Endodermal cell (in vitro differentiated cells): ENCODE measurements around the gene COPB1. TPM values are rescaled to one million over a fixed set of nuclear protein-coding genes. Genes with fewer than 3 reads are reported as not detected.
"Not testable (repeated sequence)": the region's sequence is repeated elsewhere in the genome, so short reads cannot be mapped to it uniquely, and the experiment has no call there.

Experiments used
- DNase-seq: peaks from one replicate; pipeline ENCODE4 v3.0.0-alpha.2; 2017
- H3K27ac ChIP-seq: 2 replicates; pipeline ENCODE4 v1.5.1; 2013; ENCODE audit warnings: mild to moderate bottlenecking, low read depth, low read length, moderate library complexity
- H3K27me3 ChIP-seq: 2 replicates; pipeline ENCODE4 v1.6.1; 2013; ENCODE audit warnings: mild to moderate bottlenecking, low read length, moderate library complexity; ENCODE audit not compliant: insufficient read depth, control insufficient read depth, poor library complexity, severe bottlenecking
- H3K36me3 ChIP-seq: 2 replicates; pipeline ENCODE4 v1.7.0; 2013; ENCODE audit warnings: mild to moderate bottlenecking, low read length, moderate library complexity; ENCODE audit not compliant: control insufficient read depth, insufficient read depth
- H3K4me1 ChIP-seq: one replicate; pipeline ENCODE4 v1.7.0; 2013; ENCODE audit warnings: low read length; ENCODE audit not compliant: control insufficient read depth, insufficient read depth
- H3K4me3 ChIP-seq: 2 replicates; pipeline ENCODE4 v1.5.1; 2013; ENCODE audit warnings: mild to moderate bottlenecking, low read length, moderate library complexity
- H3K9ac ChIP-seq: 2 replicates; pipeline ENCODE4 v1.6.1; 2013; ENCODE audit warnings: mild to moderate bottlenecking, low read length, moderate library complexity; ENCODE audit not compliant: poor library complexity, severe bottlenecking; ENCODE audit errors: extremely low read depth
- H3K9me3 ChIP-seq: 2 replicates; pipeline ENCODE4 v1.6.1; 2013; ENCODE audit warnings: mild to moderate bottlenecking, low read length, moderate library complexity; ENCODE audit not compliant: control insufficient read depth
- H3K27ac Mint-ChIP-seq: 2 replicates; pipeline ENCODE4 v1.8.0; 2020; ENCODE audit warnings: mixed read lengths
- H3K27me3 Mint-ChIP-seq: 2 replicates; pipeline ENCODE4 v1.8.0; 2021; ENCODE audit warnings: mild to moderate bottlenecking, mixed read lengths; ENCODE audit not compliant: insufficient read depth
- H3K36me3 Mint-ChIP-seq: 2 replicates; pipeline ENCODE4 v1.8.0; 2020; ENCODE audit warnings: low read depth, mixed read lengths
- H3K4me1 Mint-ChIP-seq: 2 replicates; pipeline ENCODE4 v1.8.0; 2020; ENCODE audit warnings: mixed read lengths
- H3K4me3 Mint-ChIP-seq: 2 replicates; pipeline ENCODE4 v1.8.0; 2020; ENCODE audit warnings: mild to moderate bottlenecking, moderate library complexity, mixed read lengths
- H3K9me3 Mint-ChIP-seq: 2 replicates; pipeline ENCODE4 v1.8.0; 2020; ENCODE audit warnings: mild to moderate bottlenecking, mixed read lengths
- WGBS, 2 experiments: methylation state at CpG; one replicate each; pipeline versions ENCODE4 v1.1.5 to v1.1.7; 2013; ENCODE audit warnings: missing lambda C conversion rate in 2 of 2, mixed read lengths in 1 of 2; ENCODE audit not compliant: insufficient coverage in 1 of 2, insufficient read length in 1 of 2; 5-methylcytosine and 5-hydroxymethylcytosine counted together
- total RNA-seq, 2 donors: library from RNA; stranded (reverse); fragmentation: NEBNext Ultra II Directional in 1 of 2; extraction: Animal tissue kit (Norgen Biotek cat#: 25700) in 1 of 2; gene quantifications; 2 replicates in 1 of 2; 3 replicates in 1 of 2; pipeline ENCODE4 v1.2.1, GENCODE V29; 2021
- TF ChIP-seq, protein P1 (sequence below): fragments of 200-600 bp; sonication (generic); conservative IDR thresholded peaks from 2 replicates; pipeline ENCODE4 v1.5.0; 2021; ENCODE audit warnings: antibody characterized with exemption, mild to moderate bottlenecking

COPB1 gene
- total RNA-seq, 2 donors from 2014 or later: 91.3 to 116 TPM

DNA sequence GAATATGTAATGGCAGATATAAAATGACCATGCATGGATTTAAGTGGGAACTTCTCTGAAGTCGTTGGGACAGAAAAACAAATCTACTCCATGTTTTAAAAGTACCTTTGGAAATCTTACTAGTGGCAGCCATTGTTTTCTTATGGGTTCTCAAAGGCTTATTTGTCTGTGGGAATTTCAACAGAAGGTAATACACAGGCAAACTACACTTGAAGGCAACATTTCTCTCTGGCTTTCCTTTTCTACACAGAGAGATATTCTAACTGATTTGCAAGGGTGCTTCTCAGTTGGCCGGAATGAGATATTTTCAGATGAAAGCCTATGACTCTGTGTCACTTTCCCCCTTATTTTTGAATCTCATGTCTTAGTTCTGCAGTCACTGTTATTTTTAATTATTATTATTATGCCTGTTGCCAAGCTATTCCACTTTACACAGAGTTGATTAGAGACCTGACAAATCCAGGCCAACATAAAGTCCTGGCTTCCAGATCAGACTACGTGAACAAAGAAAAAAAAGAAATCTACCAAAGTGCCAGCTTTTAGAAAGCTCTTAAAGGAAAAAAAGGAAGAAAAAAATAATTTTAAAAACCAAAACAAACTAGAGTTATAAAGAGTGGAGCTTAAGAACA is 39.4 kb upstream of the COPB1 start:
- no peaks in the 10 kb centered on the region for H3K9me3 ChIP-seq
- no peak for DNase-seq
- peaks cover 9% of the 10 kb centered on the region for H3K4me1 Mint-ChIP-seq
- no peak overlapping the region for H3K4me3 Mint-ChIP-seq
- H3K27ac Mint-ChIP-seq: no peak overlapping the region
- H3K4me3 ChIP-seq: no peak overlapping the region
- H3K4me1 ChIP-seq: no peaks in the 10 kb centered on the region
- H3K36me3 Mint-ChIP-seq: no peaks in the 10 kb centered on the region
- H3K27me3 Mint-ChIP-seq: peaks cover 4% of the 10 kb centered on the region
- H3K27me3 ChIP-seq: no peaks in the 10 kb centered on the region
- no peaks in the 10 kb centered on the region for H3K36me3 ChIP-seq
- TF ChIP-seq, protein P1, sequence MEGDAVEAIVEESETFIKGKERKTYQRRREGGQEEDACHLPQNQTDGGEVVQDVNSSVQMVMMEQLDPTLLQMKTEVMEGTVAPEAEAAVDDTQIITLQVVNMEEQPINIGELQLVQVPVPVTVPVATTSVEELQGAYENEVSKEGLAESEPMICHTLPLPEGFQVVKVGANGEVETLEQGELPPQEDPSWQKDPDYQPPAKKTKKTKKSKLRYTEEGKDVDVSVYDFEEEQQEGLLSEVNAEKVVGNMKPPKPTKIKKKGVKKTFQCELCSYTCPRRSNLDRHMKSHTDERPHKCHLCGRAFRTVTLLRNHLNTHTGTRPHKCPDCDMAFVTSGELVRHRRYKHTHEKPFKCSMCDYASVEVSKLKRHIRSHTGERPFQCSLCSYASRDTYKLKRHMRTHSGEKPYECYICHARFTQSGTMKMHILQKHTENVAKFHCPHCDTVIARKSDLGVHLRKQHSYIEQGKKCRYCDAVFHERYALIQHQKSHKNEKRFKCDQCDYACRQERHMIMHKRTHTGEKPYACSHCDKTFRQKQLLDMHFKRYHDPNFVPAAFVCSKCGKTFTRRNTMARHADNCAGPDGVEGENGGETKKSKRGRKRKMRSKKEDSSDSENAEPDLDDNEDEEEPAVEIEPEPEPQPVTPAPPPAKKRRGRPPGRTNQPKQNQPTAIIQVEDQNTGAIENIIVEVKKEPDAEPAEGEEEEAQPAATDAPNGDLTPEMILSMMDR: no peak
- WGBS, 2 experiments: 97 to 100% methylated on average over 2 to 3 of the region's 3 CpGs
- no peak overlapping the region for H3K27ac ChIP-seq
- no peaks in the 10 kb centered on the region for H3K9me3 Mint-ChIP-seq
- H3K9ac ChIP-seq: no peak overlapping the region

DNA sequence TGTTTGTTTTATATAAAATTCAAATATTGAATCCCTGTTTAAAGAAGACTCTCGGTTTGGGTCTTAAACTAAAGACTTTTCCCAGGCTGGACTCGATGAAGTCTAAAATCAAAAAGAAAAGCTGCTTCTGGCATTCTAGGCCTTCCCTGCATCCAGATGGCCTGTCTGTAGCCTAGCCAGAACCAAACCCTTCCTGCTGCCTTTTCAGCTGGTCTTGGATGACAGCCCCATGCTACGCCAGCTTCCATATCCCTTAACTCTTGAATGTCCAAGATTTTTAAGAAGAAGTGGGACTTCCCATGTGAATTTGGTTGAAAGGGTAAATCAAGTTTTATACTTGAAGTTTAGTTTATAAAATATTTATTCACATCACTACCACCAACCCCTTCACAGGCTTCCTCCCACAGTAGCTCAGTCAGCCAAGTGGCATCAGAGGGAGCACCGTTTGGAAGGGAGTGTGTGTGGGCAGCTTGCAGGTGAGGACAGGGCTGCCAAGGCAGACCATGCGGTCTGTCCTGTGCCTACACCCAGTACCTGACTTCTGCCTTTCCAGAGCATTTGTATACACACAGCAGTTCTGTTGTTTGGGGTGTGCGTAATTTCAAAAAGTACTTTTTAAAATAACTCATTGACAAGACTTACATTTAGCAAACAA is 38.8 kb upstream of the COPB1 start:
- H3K4me1 Mint-ChIP-seq: peaks cover 9% of the 10 kb centered on the region
- H3K27me3 Mint-ChIP-seq: peaks cover 4% of the 10 kb centered on the region
- no peak overlapping the region for H3K27ac Mint-ChIP-seq
- Histone ChIP-seq H3K4me3 (no peak overlapping the region), H3K27me3 (no peaks in the 10 kb centered on the region), H3K9ac (no peak overlapping the region), H3K9me3 (no peaks in the 10 kb centered on the region), H3K36me3 (no peaks in the 10 kb centered on the region), H3K4me1 (no peaks in the 10 kb centered on the region), H3K27ac (no peak overlapping the region)
- TF ChIP-seq, protein P1: no peak
- no peak overlapping the region for H3K4me3 Mint-ChIP-seq
- H3K9me3 Mint-ChIP-seq: no peaks in the 10 kb centered on the region
- WGBS, 2 experiments: 95 to 100% methylated on average over 1 to 5 of the region's 6 CpGs
- no peaks in the 10 kb centered on the region for H3K36me3 Mint-ChIP-seq
- no peak for DNase-seq

DNA sequence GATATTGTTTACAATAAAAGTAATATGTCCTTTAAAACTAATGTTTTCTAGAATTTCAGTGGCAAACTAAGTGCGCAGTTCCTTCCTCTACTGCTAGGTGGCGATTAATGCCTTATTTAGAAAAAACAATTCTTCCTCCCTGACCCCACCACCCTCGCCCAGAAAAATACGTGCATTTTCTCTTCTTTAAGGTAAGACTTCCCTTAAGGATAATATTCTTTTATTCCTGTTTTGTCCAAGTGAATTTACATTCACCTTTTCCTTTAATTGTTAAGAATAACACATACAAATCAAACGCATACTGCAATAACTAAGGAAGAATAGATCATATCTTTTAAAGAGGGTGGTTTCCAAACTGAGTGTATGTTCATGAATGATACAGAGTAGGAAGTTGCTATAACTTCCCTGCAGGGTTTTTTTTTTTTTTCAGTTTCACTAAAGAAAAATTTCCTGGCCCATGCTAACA is 37.6 kb upstream of the COPB1 start:
- H3K9me3 Mint-ChIP-seq: no peaks in the 10 kb centered on the region
- peak; percentile 62 for DNase-seq

DNA sequence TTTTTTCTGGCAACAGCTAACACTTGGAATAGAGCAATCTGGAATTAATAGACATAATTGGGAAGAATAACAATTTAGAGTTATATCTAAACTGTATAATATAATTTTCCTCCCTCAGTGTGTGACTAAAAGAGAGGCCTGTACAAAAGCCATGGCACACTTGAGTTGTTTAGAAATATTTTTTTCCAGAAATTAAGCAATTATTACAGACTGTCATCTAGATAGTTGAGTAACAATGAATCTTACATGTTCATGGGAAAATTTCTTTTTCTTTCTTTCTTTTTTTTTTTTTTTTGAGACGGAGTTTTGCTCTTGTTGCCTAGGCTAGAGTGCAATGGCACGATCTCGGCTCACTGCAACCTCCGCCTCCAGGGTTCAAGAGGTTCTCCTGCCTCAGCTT is 35.6 kb upstream of the COPB1 start:
- H3K4me1 Mint-ChIP-seq, H3K27ac Mint-ChIP-seq, H3K27ac ChIP-seq, H3K36me3 Mint-ChIP-seq, DNase-seq, H3K4me1 ChIP-seq, H3K4me3 Mint-ChIP-seq, H3K9ac ChIP-seq, H3K9me3 Mint-ChIP-seq, H3K4me3 ChIP-seq, H3K27me3 Mint-ChIP-seq, H3K9me3 ChIP-seq, H3K36me3 ChIP-seq, H3K27me3 ChIP-seq: not testable (repeated sequence)
- WGBS, 2 experiments: 96% methylated on average over 4 of the region's 4 CpGs; no CpG with 5 or more reads in 1 of the 2 experiments

More for the DNA sequence above, 37.6 kb upstream of the COPB1 start:
- H3K27ac ChIP-seq: no peak overlapping the region
- H3K9ac ChIP-seq: no peak overlapping the region
- no peak overlapping the region for H3K4me3 ChIP-seq
- WGBS, 2 experiments: 27% methylated on average over 5 of the region's 5 CpGs; no CpG with 5 or more reads in 1 of the 2 experiments
- no peaks in the 10 kb centered on the region for H3K36me3 ChIP-seq
- peaks cover 4% of the 10 kb centered on the region for H3K4me1 Mint-ChIP-seq
- peaks cover 4% of the 10 kb centered on the region for H3K27me3 Mint-ChIP-seq
- H3K27me3 ChIP-seq: no peaks in the 10 kb centered on the region
- H3K4me1 ChIP-seq: no peaks in the 10 kb centered on the region
- TF ChIP-seq, protein P1: peak; percentile 90
- no peak overlapping the region for H3K4me3 Mint-ChIP-seq
- no peaks in the 10 kb centered on the region for H3K9me3 ChIP-seq
- H3K36me3 Mint-ChIP-seq: no peaks in the 10 kb centered on the region
- no peak overlapping the region for H3K27ac Mint-ChIP-seq
